Superior temporal gyrus (tissue), 1 donor: ENCODE results near the gene CCDC32.

Experiments used
- DNase-seq: peaks from one replicate; pipeline ENCODE4 v3.0.0-alpha.2; 2016; ENCODE audit errors: extremely low spot score

Gene CCDC32

GRCh38 chr15:40512440-40512839 is 52.4 kb downstream of the CCDC32 start:
- DNase-seq, result no peak

GRCh38 chr15:40511472-40512133 is 53.2 kb downstream of the CCDC32 start:
- no peak for DNase-seq

- DNase-seq, result no peak
Measured at GRCh38 chr15:40511093-40511471, 53.8 kb downstream of the CCDC32 start.

GRCh38 chr15:40510201-40510600 is 54.6 kb downstream of the CCDC32 start:
- DNase-seq, result no peak

- no peak for DNase-seq
Measured at GRCh38 chr15:40508216-40508615, 56.6 kb downstream of the CCDC32 start.

- peak; percentile 70 for DNase-seq
Measured at GRCh38 chr15:40506964-40507571, 57.8 kb downstream of the CCDC32 start.
